HepG2 (cell line): ENCODE measurements around the gene NFIC. TPM values are rescaled to one million over a fixed set of nuclear protein-coding genes. Genes with fewer than 3 reads are reported as not detected.

Experiments
- BCLAF1 ChIP-seq: fragments of 450-650 bp; IDR thresholded peaks from 2 replicates; pipeline ENCODE4 v1.6.1; 2017; ENCODE audit warnings: mild to moderate bottlenecking
- GATAD1 ChIP-seq: IDR thresholded peaks from 2 replicates; pipeline ENCODE4 v1.6.1; 2016; ENCODE audit warnings: missing genetic modification reagents, missing compliant biosample characterization
- GFI1 ChIP-seq: sonication (generic); formaldehyde crosslinking; IDR thresholded peaks from 2 replicates; pipeline ENCODE4 v1.5.0; 2020; ENCODE audit warnings: missing genetic modification reagents, mild to moderate bottlenecking, borderline replicate concordance
- HMG20B ChIP-seq: conservative IDR thresholded peaks from 2 replicates; pipeline ENCODE4 v1.6.1; 2016; ENCODE audit warnings: missing genetic modification reagents, missing compliant biosample characterization
- HNRNPUL1 ChIP-seq: fragments of 200-400 bp; formaldehyde crosslinking; IDR thresholded peaks from 2 replicates; pipeline ENCODE4 v1.6.1; 2017; ENCODE audit warnings: low read depth, mild to moderate bottlenecking, low read length, moderate library complexity
- IKZF4 ChIP-seq: sonication (generic); formaldehyde crosslinking; IDR thresholded peaks from 2 replicates; pipeline ENCODE4 v1.5.1; 2020; ENCODE audit warnings: borderline replicate concordance, mild to moderate bottlenecking, low read depth, missing genetic modification reagents; ENCODE audit errors: not compliant biosample characterization
- MAFG ChIP-seq: sonication (generic); formaldehyde crosslinking; IDR thresholded peaks from 2 replicates; pipeline ENCODE4 v1.5.1; 2020; ENCODE audit warnings: mild to moderate bottlenecking, missing genetic modification reagents
- MED1 ChIP-seq: sonication (generic); formaldehyde crosslinking; IDR thresholded peaks from 2 replicates; pipeline ENCODE4 v1.4.0; 2020; ENCODE audit warnings: missing genetic modification reagents
- MZF1 ChIP-seq: sonication (generic); formaldehyde crosslinking; IDR thresholded peaks from 2 replicates; pipeline ENCODE4 v1.8.1; 2023; ENCODE audit warnings: mild to moderate bottlenecking, missing genetic modification reagents, borderline replicate concordance
- PAF1 ChIP-seq: IDR thresholded peaks from 2 replicates; pipeline ENCODE4 v1.6.1; 2016; ENCODE audit warnings: missing genetic modification reagents, missing compliant biosample characterization
- SNAPC2 ChIP-seq: sonication (generic); formaldehyde crosslinking; IDR thresholded peaks from 2 replicates; pipeline ENCODE4 v1.8.1; 2022; ENCODE audit warnings: mild to moderate bottlenecking, missing genetic modification reagents
- SRF ChIP-seq: IDR thresholded peaks from 2 replicates; pipeline ENCODE4 v1.6.1; 2011; ENCODE audit warnings: mild to moderate bottlenecking, low read depth, low read length, moderate library complexity
- ZBTB25 ChIP-seq: IDR thresholded peaks from 2 replicates; pipeline ENCODE4 v1.6.1; 2018; ENCODE audit warnings: missing genetic modification reagents
- ZNF10 ChIP-seq: sonication (generic); formaldehyde crosslinking; IDR thresholded peaks from 2 replicates; pipeline ENCODE4 v1.4.0; 2020; ENCODE audit warnings: mild to moderate bottlenecking, low read depth, missing genetic modification reagents, borderline replicate concordance
- ZNF260 ChIP-seq: sonication (generic); formaldehyde crosslinking; IDR thresholded peaks from 2 replicates; pipeline ENCODE4 v1.4.0; 2020; ENCODE audit warnings: missing genetic modification reagents, low read depth, mild to moderate bottlenecking, borderline replicate concordance
- ZNF367 ChIP-seq: sonication (generic); formaldehyde crosslinking; IDR thresholded peaks from 2 replicates; pipeline ENCODE4 v1.4.0; 2020; ENCODE audit warnings: missing genetic modification reagents, borderline replicate concordance
- ZNF460 ChIP-seq: sonication (generic); formaldehyde crosslinking; IDR thresholded peaks from 2 replicates; pipeline ENCODE4 v1.5.1; 2020; ENCODE audit warnings: missing genetic modification reagents, mild to moderate bottlenecking, borderline replicate concordance
- ZNF503 ChIP-seq: sonication (generic); formaldehyde crosslinking; IDR thresholded peaks from 2 replicates; pipeline ENCODE4 v1.4.0; 2020; ENCODE audit warnings: missing genetic modification reagents
- ZNF773 ChIP-seq: sonication (generic); formaldehyde crosslinking; IDR thresholded peaks from 2 replicates; pipeline ENCODE4 v1.4.0; 2020; ENCODE audit warnings: missing genetic modification reagents, borderline replicate concordance
- polyA plus RNA-seq, 8 experiments: library from polyadenylated mRNA; depleted of rRNA in 3 of 8; stranded (reverse) in 7 of 8; unstranded in 1 of 8; fragments of >200 nt; fragmentation: Illumina TruSeq in 4 of 8; extraction: Trizol in 4 of 8; gene quantifications; 2 replicates each; pipeline versions ENCODE4 v1.2.1 to v1.2.3, GENCODE V29; 2011 to 2016; ENCODE audit warnings: low read depth in 4 of 8, missing spikeins in 1 of 8, mixed read lengths in 1 of 8; ENCODE audit not compliant: insufficient read depth in 1 of 8
- total RNA-seq, 5 experiments: library from RNA; depleted of rRNA; stranded (reverse); fragments of >200 nt; fragmentation: Illumina TruSeq; extraction: Trizol; gene quantifications; 2 replicates each; pipeline ENCODE4 v1.2.3, GENCODE V29; 2016; ENCODE audit warnings: low read depth in 1 of 5
- TF ChIP-seq, protein P1 (sequence below): sonication (generic); formaldehyde crosslinking; IDR thresholded peaks from 2 replicates; pipeline ENCODE4 v1.9.0; 2021; ENCODE audit warnings: missing genetic modification reagents, mild to moderate bottlenecking, borderline replicate concordance
- TF ChIP-seq, protein P2 (sequence below): IDR thresholded peaks from 2 replicates; pipeline ENCODE4 v1.6.1; 2012; ENCODE audit warnings: inconsistent platforms
- TF ChIP-seq, protein P3 (sequence below): sonication (generic); formaldehyde crosslinking; IDR thresholded peaks from 2 replicates; pipeline ENCODE4 v1.8.1; 2023; ENCODE audit warnings: missing genetic modification reagents, inconsistent platforms, borderline replicate concordance

NFIC gene
- total and polyA plus RNA-seq, 2 of the 13 experiments (the other 11 are each of a cell fraction or from before 2014, with no cell fraction given) = 1.3 to 2.5 TPM

GRCh38 chr19:3411636-3412035 lies 45.3 kb downstream of the NFIC start (continued):
- TF ChIP-seq ZNF10 (CRISPR knock-in tag) = no peak
- TF ChIP-seq, protein P1, sequence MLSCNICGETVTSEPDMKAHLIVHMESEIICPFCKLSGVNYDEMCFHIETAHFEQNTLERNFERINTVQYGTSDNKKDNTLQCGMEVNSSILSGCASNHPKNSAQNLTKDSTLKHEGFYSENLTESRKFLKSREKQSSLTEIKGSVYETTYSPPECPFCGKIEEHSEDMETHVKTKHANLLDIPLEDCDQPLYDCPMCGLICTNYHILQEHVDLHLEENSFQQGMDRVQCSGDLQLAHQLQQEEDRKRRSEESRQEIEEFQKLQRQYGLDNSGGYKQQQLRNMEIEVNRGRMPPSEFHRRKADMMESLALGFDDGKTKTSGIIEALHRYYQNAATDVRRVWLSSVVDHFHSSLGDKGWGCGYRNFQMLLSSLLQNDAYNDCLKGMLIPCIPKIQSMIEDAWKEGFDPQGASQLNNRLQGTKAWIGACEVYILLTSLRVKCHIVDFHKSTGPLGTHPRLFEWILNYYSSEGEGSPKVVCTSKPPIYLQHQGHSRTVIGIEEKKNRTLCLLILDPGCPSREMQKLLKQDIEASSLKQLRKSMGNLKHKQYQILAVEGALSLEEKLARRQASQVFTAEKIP (CRISPR knock-in tag) = no peak
- TF ChIP-seq GFI1 (CRISPR knock-in tag) = 0 out of 2 replicates have a peak, but pooled peaks have one; percentile 35
- no peak for TF ChIP-seq MZF1 (CRISPR knock-in tag)
- TF ChIP-seq, protein P2, sequence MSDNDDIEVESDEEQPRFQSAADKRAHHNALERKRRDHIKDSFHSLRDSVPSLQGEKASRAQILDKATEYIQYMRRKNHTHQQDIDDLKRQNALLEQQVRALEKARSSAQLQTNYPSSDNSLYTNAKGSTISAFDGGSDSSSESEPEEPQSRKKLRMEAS = no peak; the same call in 1 of the 2 replicates
- no peak for TF ChIP-seq ZNF260 (CRISPR knock-in tag)
- TF ChIP-seq GATAD1 (CRISPR knock-in tag) = no peak
- no peak for TF ChIP-seq SNAPC2 (CRISPR knock-in tag)
- no peak for TF ChIP-seq IKZF4 (CRISPR knock-in tag)
- TF ChIP-seq PAF1 (CRISPR knock-in tag) = no peak
- TF ChIP-seq MED1 (CRISPR knock-in tag) = peak; percentile 85
- 0 out of 2 replicates have a peak, but pooled peaks have one; percentile 27 for TF ChIP-seq HMG20B (CRISPR knock-in tag)
- TF ChIP-seq SRF = no peak
- TF ChIP-seq ZNF460 (CRISPR knock-in tag) = no peak
- no peak for TF ChIP-seq ZNF503 (CRISPR knock-in tag)
- TF ChIP-seq ZNF773 (CRISPR knock-in tag) = no peak
- no peak for TF ChIP-seq HNRNPUL1
- no peak for TF ChIP-seq MAFG (CRISPR knock-in tag)
- no peak; the same call in 1 of the 2 replicates for TF ChIP-seq ZBTB25
- no peak for TF ChIP-seq BCLAF1
- no peak for TF ChIP-seq ZNF367 (CRISPR knock-in tag)
- TF ChIP-seq, protein P3, sequence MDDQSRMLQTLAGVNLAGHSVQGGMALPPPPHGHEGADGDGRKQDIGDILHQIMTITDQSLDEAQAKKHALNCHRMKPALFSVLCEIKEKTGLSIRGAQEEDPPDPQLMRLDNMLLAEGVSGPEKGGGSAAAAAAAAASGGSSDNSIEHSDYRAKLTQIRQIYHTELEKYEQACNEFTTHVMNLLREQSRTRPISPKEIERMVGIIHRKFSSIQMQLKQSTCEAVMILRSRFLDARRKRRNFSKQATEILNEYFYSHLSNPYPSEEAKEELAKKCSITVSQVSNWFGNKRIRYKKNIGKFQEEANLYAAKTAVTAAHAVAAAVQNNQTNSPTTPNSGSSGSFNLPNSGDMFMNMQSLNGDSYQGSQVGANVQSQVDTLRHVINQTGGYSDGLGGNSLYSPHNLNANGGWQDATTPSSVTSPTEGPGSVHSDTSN (CRISPR knock-in tag) = no peak
